ENCODE data around the gene IPCEF1. TPM values are rescaled to one million over a fixed set of nuclear protein-coding genes. Genes with fewer than 3 reads are reported as not detected.
A peak's percentile ranks its signal among the peaks of the same experiment; 100 is the strongest.
"Not testable (repeated sequence)": the region's sequence is repeated elsewhere in the genome, so short reads cannot be mapped to it uniquely, and the experiment has no call there.

The IPCEF1 gene
- polyA plus RNA-seq, 3 donors, result 5.2 to 9.8 (median 8.9) TPM

GRCh38 chr6:154341336-154341735, 15.3 kb downstream of the IPCEF1 start:
- DNase-seq, result no peak

DNA sequence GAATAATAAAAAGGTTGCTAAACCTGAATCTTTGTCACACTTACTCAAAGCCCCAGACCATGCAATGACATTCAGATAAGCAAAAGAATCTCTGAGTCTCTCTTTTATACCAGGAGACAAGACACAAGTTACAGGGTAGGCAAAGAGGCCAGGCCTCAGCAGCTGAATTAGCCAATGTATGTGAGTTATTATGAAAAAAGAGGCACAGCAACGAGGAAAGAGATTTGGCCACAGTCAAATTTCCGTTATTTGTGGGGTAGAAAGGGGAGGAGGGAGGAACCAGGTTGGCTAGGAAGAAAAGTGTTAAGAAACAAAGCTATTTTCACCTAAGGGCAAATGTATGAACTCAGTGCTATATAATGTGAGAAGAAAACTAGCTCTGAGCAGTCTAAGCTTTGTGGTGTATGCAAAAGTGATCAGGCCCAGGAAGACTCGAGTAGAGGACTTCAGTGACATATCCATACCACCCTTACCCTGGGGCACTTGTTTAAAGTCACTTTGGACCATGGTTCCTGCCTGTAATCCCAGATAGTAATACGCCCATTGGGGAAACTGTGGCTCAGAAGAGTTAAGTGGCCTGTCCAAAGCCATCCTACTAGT, 19.1 kb downstream of the IPCEF1 start:
- DNase-seq, result no peak

DNA sequence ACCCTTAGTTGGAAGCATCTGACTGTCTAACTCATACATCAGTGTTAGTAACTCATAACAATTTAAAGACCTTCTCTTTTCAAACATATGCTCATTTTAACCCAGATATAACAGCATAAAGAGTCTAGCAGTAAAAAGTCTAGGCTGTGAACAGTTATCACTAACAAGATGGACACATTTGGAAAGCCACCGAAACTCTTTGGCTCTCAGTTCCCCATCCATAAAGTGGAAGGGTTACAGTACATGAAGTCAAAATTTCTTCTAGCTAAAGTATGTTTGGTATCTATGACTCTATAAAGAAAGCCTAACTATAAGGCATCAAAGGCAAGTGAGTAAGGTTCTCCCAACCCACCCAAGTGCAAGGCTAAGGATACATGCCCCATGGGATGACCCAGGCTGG, 22.5 kb downstream of the IPCEF1 start:
- not testable (repeated sequence) for DNase-seq

GRCh38 chr6:154331750-154332149, 24.9 kb downstream of the IPCEF1 start:
- no peak for DNase-seq

DNA sequence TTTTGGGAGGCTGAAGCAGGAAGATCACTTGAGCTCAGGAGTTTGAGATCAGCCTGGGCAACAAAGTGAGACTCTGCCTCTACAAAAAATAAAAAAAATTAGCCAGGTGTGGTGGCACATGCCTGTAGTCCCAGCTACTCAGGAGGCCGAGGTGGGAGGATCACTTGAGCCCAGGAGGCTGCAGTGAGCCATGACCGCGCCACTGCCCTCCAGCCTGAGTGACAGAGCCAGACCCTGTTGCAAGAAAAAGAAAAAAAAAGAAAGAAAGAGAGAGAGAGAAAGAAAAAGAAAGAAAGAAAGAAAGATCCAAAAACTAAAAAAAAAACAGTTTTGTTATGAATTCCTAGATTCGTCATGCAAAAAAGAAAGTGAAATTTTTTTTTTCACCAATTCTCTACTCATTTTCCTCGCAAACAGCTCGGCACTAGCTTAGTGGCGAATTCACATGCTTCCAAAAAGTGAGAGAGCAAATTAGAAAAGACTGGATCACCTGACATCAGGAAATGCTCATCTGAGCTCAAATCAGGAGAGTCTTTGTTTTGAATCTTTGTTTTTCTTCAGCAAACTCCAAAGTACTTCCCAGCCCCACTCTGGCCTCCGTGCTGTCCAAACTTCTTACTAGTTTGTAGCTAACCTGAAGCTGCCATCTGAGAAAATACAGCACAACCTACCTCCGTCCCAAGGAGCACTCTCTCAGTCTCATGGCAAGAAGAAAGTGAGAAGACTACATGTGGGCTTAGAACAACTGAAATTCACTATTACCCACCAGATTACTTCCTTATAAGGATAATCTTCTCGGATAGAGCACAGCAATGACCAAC, 27.0 kb downstream of the IPCEF1 start:
- no peak for DNase-seq

GRCh38 chr6:154327313-154327712, 29.3 kb downstream of the IPCEF1 start:
- not testable (repeated sequence) for DNase-seq

DNA sequence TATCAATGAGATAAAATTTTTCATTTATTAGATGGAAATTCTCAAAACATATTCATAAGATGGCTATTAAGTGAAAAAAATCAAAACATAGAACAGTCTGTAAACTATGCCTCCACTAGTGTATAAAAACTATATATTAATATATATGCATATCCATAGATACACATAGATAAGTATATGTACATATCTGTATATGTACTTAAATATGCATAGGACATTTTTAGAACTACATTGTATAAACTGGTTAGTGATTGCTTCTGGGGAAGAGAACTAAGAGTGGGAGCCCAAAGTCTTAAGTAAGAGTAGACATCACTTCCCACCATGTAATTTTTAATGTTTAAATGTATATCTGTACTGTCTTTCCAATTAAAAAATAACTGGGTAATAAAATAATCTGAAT, 31.5 kb downstream of the IPCEF1 start:
- no peak for DNase-seq

GRCh38 chr6:154320181-154320580, 36.4 kb downstream of the IPCEF1 start:
- no peak for DNase-seq

GRCh38 chr6:154319231-154319858, 37.3 kb downstream of the IPCEF1 start:
- DNase-seq, result peak; percentile 91

DNA sequence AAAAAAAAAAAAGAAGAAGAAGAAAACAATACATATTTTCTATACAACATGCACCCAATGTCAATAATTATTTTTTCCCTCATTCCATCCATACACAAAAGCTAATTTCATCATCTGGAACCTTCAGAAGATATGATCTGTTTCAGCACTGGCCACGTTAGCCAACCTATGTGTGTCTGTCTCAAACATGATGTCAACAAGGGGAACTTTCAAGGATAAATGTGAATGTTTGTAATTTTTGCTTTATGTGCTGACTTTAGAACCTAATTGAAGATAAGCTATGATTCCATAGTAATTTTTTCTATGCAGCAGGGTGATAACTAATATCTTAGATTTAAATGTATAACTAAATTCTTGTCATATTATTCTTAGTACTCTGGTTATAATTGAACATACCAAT, 37.9 kb downstream of the IPCEF1 start:
- no peak for DNase-seq

DNA sequence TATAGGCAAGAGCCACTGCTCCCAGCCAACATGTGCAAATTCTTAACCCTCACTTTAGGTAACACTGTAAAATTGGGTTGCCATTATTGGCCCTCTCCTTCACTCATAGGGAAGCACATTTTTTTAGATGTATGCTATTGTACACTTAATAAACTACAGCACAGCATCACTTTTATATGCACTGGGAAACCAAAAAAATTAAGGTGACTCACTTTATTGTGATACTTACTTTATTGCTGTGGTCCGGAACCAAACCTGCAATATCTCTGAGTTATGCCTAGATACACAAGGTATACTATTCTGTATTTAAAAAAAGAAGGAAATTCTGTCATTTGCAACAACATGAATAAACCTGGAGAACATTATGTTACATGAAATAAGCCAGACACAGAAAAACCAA, 40.5 kb downstream of the IPCEF1 start:
- DNase-seq, result no peak

GRCh38 chr6:154314084-154314483, 42.5 kb downstream of the IPCEF1 start:
- no peak for DNase-seq

GRCh38 chr6:154308986-154309385, 47.6 kb downstream of the IPCEF1 start:
- DNase-seq, result no peak

DNA sequence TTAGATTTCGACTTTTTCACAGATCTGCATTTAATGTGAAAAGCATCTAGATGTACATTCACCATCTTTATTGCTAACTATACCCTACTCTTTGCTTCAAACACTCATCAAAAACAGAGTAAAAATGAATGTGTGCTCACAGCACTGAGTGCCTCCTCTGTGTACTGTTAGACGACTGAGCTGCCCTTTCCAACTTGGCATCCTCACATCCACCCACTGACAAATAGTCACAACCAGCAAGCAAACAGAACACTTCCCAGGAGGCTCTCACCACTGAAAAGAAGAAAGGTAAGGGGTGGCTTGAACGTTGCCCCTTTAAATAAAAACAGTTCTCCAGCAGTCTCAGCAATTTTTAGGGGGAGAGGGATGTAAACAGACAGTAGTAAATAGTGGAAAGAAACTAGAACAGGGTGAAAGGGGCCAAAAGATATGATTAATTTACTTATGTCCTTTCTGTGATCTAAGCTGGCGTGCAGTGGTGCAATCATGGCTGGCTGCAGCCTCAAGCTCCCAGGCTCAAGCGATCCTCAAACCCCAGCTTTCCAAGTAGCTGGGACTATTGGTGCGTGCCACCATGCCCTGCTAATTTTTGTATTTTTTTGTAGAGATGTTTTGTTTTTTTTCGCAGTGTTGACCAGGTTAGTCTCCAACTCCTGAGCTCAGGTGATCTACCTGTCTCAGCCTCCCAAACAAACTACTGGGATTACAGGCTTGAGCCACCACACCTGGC, 48.7 kb downstream of the IPCEF1 start:
- no peak for DNase-seq

- not testable (repeated sequence) for DNase-seq
Observed at GRCh38 chr6:154307147-154307546, 49.5 kb downstream of the IPCEF1 start.

DNA sequence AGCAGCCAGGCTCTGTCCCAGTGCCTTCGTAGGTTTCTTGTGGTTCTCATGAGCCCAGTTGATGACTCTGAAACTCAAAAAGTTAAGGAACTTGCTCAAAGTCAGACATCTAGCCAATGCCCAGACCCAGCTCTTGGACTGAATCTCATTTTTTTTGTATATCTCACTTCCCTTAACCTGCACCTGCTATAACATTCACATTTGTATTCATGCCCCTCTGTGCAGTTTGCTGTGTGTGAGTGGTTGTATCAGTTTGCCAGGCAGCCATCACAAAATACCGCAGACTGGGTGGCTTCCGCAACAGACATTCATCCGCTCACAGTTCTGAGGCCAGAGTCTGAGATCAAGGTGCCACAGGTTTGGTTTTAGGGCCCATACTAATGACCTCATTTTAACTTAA, 49.9 kb downstream of the IPCEF1 start:
- no peak for DNase-seq

GRCh38 chr6:154304191-154304590, 52.4 kb downstream of the IPCEF1 start:
- DNase-seq, result no peak

GRCh38 chr6:154303642-154304041, 53.0 kb downstream of the IPCEF1 start:
- DNase-seq, result not testable (repeated sequence)

DNA sequence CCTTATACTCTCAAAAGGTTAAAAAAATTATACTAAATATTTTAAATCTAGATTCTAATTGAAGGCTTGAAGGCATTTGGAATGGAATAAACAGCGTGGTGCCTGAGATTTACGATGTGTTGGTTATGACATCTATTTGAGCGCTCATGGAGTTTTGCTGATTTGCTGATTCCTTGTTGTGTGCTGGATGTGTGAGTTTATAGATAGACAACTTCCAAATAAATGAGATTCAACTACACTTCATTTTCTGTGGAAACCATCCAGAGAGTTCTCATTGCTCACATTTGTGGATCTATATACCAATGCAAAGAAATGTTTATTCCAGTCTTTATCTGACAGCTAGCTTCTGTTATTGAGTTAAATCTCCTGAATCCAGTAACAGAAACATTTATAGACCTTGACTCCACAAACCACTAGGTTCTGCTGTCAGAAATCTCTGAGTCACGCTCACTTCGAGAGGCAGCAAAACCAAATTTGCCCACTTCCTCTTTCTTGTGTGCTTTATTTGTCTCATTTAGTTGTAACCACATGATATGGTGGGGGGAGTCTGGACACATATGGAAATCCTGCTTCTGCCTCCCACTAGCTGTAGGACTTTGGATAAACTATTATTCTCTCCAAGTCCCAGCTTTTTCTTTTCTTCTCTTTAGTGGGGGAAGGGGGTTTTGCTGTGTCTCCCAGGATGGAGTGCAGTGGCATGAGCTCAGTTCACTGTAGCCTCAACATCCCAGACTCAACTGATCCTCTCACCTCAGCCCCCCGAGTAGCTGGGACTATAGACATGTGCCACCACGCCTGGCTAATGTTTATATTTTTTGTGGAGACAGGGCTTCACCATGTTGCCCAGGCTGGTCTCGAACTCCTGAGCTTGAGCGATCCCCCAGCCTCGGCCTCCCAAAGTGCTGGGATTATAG, 54.5 kb downstream of the IPCEF1 start:
- DNase-seq, result no peak

DNA sequence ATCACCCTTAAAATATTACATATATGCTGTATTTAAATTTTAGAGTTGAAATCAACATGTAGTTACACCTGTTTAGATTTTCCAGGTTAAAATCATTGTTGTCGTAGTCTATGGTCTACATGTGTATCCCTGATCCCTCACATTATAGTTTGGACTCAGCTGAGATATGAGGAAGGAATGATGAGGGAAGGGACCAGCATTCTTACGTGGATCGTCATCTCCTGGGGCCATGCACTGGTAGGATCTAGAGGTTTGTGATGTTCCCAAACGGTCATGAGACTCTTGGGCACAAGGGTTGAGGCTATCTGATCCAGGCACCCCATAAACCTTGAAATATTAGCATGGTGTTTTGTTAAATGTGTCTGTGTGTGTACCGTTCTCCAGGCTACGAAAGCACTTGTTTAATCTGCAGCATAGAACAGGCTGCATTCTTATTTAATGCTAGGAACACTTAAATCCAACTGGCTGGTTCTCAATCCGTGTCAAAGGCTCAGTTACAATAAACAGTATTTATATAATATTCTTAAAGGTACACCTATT, 55.4 kb downstream of the IPCEF1 start:
- DNase-seq, result no peak

GRCh38 chr6:154298297-154298696, 58.3 kb downstream of the IPCEF1 start:
- DNase-seq, result no peak

Data from renal pelvis (tissue), 4 donors.